NT2/D1 (cell line): Measurements from ENCODE around the gene TMEFF1.

Source experiments
- SUZ12 ChIP-seq: IDR thresholded peaks from 2 replicates; pipeline ENCODE4 v1.6.1; 2011; ENCODE audit not compliant: insufficient read length, insufficient read depth; ENCODE audit errors: extremely low read depth
- YY1 ChIP-seq: IDR thresholded peaks from 2 replicates; pipeline ENCODE4 v1.6.1; 2011; ENCODE audit not compliant: insufficient read length, insufficient read depth
- ZNF274 ChIP-seq: IDR thresholded peaks from 2 replicates; pipeline ENCODE4 v1.6.1; 2011; ENCODE audit warnings: mild to moderate bottlenecking, low read depth, low read length

DNA sequence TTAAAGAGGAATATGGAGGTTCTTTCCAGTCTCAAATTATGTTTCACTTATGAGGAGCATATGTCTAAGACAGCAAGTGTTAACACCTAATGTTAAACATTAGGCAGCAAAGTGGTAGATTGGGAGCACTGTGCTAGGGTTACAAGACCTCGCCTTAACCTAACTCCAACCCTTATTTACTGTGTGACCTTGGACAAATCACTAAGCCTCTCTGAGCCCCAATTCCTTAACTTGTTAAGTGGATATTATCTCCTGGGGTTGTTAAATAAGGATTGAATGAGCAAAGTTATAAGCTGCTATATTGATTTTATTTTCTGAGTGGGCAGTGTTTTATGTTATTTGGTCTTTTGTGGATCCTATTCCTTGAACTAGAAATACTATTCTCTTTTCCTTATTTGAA lies 38.3 kb downstream of the TMEFF1 start:
- TF ChIP-seq ZNF274, result no peak
- no peak for TF ChIP-seq YY1
- no peak for TF ChIP-seq SUZ12
